HG03025 (cell line): ENCODE data around the gene GRIK1.

Experiments used
- ATAC-seq: cut with Tn5 transposase; IDR thresholded peaks from one replicate; pipeline ENCODE4 v1.9.1; 2021; ENCODE audit warnings: mild to moderate bottlenecking, moderate library complexity; ENCODE audit not compliant: unreplicated experiment, low FRiP score

GRIK1 gene

GRCh38 chr21:29568020-29568697 lies 371.6 kb downstream of the GRIK1 start:
- no peak for ATAC-seq

GRCh38 chr21:29557931-29558725 lies 381.7 kb downstream of the GRIK1 start:
- ATAC-seq = no peak

- ATAC-seq = no peak
These were observed 382.6 kb downstream of the GRIK1 start for GRCh38 chr21:29557200-29557599.

GRCh38 chr21:29555601-29556000 lies 384.2 kb downstream of the GRIK1 start:
- ATAC-seq = no peak

- no peak for ATAC-seq
These were observed 389.6 kb downstream of the GRIK1 start for GRCh38 chr21:29550205-29550604.

DNA sequence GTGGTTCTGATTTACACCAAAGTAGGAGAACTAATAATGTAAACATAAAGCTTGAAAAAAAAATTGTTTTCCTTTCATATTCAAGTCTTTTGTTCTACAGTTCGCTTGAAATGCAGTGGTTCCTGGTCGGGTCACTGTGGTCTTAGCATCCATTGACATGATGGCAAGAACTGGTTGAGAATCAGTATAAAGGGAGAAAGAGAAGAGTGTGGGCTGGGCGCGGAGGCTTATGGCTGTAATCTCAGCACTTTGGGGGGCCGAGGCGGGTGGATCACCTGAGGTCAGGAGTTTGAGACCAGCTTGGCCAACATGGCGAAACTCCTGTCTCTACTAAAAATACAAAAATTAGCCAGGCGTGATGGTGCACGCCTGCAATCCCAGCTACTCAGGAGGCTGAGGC lies 390.2 kb downstream of the GRIK1 start:
- no peak for ATAC-seq

GRCh38 chr21:29547998-29548397 lies 391.8 kb downstream of the GRIK1 start:
- no peak for ATAC-seq

DNA sequence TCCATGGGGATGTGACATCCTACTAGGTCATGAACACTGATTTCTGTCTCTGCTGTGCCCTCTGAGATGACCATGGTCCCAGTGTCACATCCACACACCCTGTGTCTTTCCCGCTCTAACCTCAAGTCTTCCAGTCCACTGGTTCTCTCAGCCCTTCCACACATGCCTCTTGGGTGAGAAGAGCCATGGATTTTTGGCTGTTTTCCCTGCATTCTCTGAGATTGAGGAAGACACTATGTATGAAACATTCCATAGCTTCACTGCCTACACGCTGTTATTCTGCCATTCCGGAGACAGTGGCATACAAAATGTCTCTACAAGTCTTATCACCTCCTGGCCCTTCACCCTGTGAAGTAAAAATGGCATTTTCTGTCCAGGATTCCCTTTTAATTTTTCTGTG lies 393.7 kb downstream of the GRIK1 start:
- no peak for ATAC-seq

- ATAC-seq = no peak
These were observed 399.5 kb downstream of the GRIK1 start for GRCh38 chr21:29540289-29540688.

DNA sequence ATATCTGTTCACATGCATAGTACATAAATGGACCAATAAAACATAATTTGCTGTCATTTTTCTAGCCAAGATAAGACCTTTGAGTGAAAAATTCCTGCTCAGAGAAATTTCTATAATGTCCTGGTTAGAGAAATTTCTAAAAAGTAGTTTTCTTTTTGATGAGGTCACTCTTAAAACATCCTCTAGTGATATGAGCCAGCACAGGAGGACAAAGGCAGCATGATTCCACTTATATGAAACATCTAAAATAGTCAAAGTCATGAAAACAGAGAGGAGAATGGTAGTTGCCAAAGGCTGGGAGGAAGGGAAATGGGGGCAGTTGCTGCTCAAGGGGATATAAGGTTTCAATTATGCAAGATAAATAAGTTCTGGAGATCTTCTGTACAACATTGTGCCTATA lies 401.7 kb downstream of the GRIK1 start:
- no peak for ATAC-seq

GRCh38 chr21:29534448-29534847 lies 405.3 kb downstream of the GRIK1 start:
- no peak for ATAC-seq

DNA sequence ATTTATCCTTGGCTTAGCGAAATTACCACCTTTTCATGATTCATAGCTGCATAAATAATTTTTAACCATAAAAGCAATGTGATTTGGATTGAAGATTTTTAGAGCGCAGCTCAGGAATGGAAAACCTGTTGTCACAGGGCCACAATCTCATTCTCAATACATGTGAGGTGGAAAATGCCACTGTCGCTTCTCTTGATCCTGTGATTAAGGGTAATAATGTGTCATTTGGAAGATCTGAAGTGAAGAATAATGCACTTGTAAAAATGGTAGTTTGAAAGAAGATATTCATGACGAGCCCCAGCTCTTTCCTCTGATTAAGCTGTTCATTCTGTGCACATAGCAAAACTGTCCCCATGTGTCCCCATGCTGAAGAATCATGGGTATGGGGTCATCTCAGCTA lies 410.7 kb downstream of the GRIK1 start:
- no peak for ATAC-seq

- ATAC-seq = no peak
These were observed 413.3 kb downstream of the GRIK1 start for GRCh38 chr21:29526545-29526944.

DNA sequence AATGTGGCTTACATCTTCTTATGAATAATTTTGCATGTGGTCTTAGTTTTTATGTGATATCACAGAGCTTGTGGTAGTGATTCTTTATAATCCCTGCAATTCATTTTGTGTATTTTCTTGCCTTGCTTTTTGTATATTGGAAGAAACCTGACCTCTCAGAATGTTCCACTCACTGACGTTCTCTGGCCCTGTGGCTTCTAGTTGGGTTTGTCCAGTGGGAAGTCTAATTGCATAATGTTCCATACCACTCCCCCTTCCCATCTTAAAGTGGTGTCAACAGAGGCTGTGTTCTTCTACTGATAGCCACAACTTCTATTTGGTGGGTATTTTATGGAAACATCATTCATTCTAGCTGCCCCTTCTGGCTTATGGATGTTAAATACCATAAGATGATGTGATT lies 415.7 kb downstream of the GRIK1 start:
- ATAC-seq = no peak

DNA sequence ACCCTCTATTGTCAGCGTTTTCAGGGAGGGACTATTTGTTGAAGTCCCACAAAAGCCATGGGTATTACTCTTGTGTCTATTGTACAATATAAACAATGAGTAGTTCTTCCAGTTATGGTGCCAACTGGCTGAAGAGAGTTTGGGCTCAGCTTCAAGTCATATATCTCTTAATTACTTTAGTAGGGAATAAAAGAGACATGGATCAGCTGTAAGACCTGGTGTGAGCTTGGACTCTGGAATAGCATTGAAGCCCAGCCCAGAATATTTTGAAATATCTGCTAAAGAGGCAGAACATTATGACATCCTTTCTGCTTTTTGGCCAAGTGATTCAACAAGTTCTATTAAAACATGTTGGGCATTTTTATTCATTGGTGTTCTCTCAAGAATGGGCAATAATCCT lies 416.1 kb downstream of the GRIK1 start:
- no peak for ATAC-seq

DNA sequence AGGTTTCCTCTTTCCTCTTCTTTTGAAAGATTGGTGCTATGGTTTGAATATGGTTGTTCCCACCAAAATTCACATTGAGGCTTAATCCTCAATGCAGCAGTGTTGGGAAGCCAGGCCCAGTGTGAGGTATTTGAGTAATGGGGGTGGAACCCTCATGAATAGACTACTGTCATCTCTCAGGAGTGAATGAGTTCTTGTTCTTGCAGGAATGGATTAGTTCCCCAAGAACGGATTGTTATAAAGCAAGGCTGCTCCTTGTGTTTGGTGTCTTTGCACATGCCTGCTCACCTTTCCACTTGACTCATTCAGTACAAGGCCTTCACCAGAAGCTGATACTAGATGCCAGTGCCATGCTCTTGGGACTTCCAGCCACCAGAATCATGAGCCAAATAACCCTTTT lies 417.9 kb downstream of the GRIK1 start:
- ATAC-seq = no peak

GRCh38 chr21:29520171-29520570 lies 419.6 kb downstream of the GRIK1 start:
- ATAC-seq = no peak

DNA sequence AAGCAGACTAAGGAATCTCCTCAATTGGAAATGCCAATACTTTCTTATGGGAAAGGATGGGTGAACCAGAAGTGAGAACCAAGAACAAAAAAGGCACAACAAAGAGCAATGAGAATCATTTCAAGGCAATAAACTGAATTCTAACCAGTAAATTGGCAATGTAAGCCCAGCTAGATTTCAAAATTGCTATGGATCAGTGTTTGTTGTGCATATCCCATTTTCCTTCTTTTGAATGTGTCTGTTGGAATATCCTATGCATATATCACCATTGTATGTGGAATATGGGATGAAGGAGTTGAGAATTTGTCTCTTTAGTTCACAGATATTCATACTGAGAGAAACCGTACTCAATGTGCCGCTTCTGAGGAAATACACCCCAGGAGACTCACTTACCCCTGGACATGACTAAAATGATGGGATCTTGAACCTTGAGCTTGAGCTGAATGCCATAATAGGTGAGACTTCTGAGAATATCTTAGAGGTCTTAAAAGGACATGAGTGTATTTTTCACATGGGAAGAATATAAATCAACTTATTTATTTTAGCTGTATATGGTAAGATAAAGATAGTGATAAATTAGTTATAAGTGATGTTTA lies 425.0 kb downstream of the GRIK1 start:
- no peak for ATAC-seq

DNA sequence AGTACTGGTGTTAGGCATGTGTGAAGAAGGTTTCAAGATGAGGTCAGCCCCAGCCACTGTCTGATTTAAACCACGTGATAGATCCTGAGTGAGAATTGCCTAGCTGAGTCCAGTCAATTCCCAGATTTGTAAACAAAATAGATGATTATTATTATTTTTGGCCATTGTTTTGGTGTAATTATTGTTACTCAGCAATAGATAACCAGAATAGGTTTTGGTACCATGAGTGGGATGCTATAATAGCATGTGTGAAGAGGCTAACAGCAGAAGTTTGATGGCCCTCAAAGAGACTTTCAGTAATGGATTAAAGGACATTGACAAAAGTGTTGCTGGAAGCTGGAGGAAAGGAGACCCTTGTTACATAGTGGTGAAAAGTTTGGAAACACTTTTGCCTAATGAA lies 426.3 kb downstream of the GRIK1 start:
- ATAC-seq = no peak

GRCh38 chr21:29511096-29511495 lies 428.7 kb downstream of the GRIK1 start:
- no peak for ATAC-seq

GRCh38 chr21:29509121-29509520 lies 430.7 kb downstream of the GRIK1 start:
- no peak for ATAC-seq

DNA sequence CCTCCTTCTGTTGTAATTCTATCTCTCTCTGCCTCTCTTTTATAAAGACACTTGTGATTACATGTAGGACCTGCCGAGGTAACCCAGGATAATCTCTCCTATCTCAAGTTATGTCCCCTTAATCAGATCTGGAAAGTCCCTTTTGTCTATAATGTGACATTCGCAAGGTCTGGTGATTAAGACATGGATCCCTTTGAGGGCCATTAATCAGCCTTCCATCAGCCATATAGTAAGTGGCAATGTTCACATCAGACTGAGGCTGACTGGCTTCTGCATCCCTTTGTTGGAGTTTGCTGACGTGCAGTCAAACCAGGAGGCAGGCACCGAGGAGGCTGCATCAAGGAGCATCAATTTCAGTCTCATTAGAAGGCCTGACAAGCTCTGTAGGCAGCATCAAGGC lies 431.5 kb downstream of the GRIK1 start:
- ATAC-seq = no peak
